HG03565 (cell line): ENCODE data around the gene RNF149.
"Not testable (repeated sequence)": the region's sequence is repeated elsewhere in the genome, so short reads cannot be mapped to it uniquely, and the experiment has no call there.

ENCODE experiments used
- ATAC-seq: cut with Tn5 transposase; IDR thresholded peaks from one replicate; pipeline ENCODE4 v1.9.1; 2021; ENCODE audit warnings: mild to moderate bottlenecking, moderate library complexity; ENCODE audit not compliant: unreplicated experiment

The RNF149 gene

DNA sequence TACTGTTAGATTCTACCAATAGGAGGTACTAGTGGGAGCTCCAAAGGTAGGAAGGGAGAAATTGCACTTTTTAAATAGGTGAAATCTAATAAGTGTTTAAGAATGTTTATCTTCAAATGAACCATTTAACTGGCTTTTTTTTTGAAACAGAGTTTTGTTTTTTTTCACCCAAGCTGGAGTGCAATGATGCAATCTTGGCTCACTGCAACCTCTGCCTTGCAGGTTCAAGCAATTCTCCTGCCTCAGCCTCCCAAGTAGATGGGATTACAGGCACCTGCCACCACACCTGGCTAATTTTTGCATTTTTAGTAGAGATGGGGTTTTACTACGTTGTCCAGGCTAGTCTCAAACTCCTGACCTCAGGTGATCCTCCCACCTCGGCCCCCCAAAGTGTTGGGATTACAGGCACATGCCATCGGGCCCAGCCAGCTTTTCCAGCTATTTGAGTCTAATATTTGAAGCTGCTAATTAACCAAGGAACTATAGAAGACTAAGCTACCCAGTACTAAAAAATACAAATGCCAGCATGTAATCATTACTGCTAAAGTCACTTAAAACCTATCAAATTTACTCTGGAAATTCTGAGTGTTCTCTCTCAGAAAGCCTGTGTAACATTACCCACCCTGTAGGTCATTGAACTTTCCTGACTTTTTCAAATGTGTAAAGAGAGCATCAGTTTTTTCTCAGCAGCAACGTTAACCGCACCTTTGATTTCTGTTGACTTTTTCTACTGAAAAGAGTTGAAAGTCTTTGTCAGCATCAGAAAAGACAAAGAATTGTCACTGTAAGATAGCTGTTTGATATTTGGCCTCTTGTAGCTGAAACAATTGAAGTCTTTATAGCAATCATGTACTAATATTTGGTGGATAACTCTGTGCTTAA is 24.6 kb upstream of the RNF149 start:
- ATAC-seq = no peak

DNA sequence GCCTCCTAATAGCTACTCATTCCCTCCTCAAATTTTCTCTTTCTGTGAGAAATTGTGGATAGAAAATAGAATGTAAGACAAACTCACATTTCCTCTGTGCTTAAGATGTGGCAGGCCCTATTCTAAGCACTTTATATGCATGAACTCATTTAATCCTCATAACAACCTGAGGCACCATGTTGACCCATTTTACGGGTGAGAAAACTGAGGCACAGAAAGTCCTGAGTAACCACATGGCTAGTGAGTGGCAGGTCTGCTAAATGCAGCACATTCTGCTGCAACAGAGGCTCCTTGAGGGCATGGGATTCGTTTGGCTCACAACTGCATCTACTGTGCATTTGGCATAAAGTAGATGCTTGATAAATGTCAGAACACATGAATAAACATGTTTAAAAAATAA is 22.7 kb upstream of the RNF149 start:
- no peak for ATAC-seq

GRCh38 chr2:101330253-101330933 is 21.9 kb upstream of the RNF149 start:
- no peak for ATAC-seq

- no peak for ATAC-seq
Observed at GRCh38 chr2:101329026-101329425, 20.5 kb upstream of the RNF149 start.

- ATAC-seq = no peak
Observed at GRCh38 chr2:101328474-101329007, 20.0 kb upstream of the RNF149 start.

DNA sequence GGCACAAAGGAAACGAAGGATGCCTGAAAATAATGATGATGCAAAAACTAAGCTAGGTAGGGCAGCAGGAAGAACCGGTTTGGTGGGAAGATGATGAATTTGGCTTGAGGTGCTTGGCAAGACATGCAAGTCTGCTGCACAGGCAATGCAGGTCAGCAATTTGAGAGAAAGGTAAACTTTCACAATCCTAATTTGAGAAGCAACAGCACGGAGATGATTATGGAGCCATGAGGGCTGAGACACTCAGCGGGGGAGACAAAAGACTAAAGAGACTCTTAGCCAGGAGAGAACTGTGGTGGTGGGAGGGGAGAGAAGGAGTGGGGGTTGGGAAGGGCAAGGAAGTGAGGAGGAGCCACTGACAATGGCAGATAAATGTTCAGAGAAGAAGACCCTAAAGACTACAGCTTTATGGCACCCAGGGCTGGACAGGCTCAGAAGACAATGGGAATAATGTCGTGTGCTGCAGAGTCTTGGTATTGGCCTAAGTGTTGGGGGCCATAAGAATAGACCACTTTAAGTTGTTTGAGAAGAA is 19.4 kb upstream of the RNF149 start:
- ATAC-seq = no peak

GRCh38 chr2:101325425-101325824 is 16.9 kb upstream of the RNF149 start:
- no peak for ATAC-seq

DNA sequence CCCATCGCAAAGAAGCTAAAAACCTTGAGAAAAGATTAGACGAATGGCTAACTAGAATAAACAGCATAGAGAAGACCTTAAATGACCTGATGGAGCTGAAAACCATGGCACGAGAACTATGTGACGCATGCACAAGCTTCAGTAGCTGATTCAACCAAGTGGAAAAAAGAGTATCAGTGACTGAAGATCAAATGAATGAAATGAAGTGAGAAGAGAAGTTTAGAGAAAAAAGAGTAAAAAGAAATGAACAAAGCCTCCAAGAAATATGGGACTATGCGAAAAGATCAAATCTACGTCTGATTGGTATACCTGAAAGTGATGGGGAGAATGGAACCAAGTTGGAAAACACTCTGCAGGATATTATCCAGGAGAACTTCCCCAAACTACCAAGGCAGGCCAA is 8.1 kb upstream of the RNF149 start:
- not testable (repeated sequence) for ATAC-seq

GRCh38 chr2:101311696-101312017 is 3.2 kb upstream of the RNF149 start:
- no peak for ATAC-seq

DNA sequence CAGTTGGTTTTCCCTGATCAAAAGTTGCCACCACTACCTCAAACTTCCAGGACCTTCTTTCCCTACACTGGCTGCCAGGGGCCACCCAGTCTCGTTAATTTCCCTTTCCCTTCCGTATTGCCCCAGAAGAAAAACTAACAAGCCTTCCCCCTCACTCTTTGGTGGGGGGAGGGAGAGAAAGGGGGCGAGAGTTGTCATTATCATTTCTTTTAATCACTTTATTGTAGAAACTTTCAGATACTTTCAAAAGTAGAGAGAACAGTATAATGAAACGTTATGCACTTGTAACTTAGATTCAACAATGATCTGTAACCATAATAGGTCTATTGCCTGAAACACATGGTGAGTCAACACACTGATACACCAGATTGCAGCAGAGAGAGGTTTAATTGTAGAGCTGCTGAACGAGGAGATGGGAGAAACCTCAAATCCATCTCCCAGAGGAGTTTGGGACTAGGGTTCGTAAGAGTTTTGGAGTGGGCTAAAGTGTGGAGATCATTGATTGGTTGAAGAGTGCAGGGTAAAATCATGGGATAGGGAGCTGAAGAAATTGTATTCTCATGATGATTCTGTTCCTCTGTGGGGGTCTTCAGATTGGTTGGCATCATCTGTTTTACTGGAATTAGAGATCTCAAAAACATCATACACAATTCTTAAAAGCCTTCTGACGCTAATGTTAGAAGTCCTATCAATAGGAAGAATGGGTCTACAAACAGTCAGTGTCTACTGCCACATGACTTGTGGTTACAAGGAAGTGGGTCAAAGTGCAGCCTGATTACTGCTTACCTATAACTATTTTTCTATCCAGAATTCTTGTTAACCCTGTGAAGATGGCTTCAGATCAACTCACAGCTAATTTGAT is 2.6 kb upstream of the RNF149 start:
- no peak for ATAC-seq

DNA sequence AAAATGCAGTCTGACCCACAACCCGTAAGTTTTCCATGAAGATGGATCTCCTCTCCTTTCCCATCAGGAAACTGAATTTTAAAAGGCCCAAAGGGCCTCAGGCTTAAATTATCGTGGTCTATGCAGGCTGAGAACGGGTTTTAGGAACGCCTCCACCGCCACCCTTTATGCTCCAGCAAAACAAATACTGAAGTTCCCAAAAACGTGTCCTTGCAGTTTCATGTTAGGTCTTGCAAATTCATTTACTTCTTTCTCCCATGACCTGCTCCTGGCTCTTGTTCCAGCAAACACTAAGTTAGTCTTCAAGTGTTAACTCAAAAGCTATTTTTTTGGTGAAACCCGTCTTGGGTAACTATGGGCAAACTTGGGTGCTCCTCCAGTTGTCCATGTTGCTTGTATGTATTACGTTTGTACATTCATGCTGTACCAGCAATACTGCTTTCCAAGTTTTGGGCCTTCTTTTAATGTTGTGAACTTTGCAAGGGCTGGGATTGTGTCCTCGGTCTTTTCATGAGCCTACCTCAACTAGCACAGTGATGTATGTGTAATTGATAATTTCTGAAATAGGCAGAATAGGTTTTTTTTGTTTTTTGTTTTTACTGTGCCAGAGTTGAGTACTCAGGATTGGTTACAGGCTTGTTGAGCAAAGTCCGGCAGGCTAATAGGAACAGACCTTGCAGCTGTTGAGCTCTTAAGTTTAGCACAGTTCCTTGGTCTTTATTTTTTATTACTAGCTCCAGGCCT is 1.8 kb upstream of the RNF149 start:
- no peak for ATAC-seq

DNA sequence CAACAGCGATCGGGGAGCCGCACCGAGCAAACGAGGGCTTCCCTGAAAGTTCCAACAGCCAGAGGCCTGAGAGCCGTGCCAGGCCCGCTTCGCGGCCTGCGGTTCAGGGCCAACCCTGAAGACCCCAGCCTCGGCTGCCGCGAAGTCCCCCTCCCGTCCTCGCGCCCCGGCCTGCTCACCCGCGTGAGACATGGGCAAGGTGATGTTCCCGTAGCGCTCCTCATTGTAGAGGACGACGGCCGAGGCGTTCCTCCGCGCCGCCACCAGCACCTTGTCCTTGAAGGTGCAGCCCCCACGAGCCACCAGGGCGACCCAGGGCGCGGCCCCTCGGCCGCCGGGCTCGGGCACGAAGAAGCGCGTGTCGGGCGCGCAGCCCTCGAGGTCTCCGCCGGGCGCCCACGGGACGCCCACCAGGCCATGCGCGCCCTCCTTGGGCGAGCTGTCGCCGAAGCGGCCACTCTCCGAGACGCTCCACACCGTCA is 510 bp downstream of the RNF149 start:
- no peak for ATAC-seq

DNA sequence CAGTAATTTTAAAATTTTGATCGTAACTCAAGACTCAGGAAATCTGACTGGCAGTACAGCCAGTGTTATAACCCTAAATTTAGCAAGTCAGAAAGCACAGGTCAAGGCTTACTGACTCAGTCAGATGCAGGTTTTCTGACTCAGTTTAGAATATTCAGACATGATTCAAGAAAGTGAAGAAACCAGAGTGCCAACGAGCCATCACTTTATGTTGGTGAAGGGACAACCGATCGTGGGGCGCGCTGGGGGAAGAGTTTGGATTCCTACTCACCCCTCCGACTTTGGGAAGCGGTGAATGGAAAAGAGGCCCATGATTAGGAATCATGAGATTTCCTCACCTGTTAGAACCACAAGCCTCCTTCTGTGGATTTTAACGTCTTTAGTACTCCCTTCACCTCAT is 998 bp downstream of the RNF149 start:
- no peak for ATAC-seq

GRCh38 chr2:101306410-101306809 is 2.1 kb downstream of the RNF149 start:
- ATAC-seq = no peak

- no peak for ATAC-seq
Observed at GRCh38 chr2:101305492-101306078, 2.9 kb downstream of the RNF149 start.

DNA sequence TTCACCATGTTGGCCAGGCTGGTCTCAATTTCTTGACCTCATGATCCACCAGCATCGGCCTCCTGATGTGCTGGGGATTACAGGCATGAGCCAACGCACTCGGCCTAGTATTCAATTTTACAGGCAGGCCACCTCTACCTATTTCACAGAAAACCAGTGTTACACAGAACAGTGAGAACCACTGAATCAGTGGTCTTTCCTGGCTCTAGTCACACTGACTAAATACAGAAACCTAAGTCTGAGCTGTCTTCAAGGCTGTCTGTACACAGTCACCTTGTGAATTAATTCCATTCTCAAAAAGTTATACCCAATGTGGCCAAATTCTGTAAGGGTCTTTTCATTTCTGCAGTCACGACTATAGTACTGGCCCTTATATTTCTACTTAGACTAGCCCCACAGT is 3.5 kb downstream of the RNF149 start:
- no peak for ATAC-seq

- ATAC-seq = no peak
Observed at GRCh38 chr2:101303688-101304087, 4.8 kb downstream of the RNF149 start.

GRCh38 chr2:101302016-101302415 is 6.5 kb downstream of the RNF149 start:
- no peak for ATAC-seq

- no peak for ATAC-seq
Observed at GRCh38 chr2:101300836-101301235, 7.7 kb downstream of the RNF149 start.

DNA sequence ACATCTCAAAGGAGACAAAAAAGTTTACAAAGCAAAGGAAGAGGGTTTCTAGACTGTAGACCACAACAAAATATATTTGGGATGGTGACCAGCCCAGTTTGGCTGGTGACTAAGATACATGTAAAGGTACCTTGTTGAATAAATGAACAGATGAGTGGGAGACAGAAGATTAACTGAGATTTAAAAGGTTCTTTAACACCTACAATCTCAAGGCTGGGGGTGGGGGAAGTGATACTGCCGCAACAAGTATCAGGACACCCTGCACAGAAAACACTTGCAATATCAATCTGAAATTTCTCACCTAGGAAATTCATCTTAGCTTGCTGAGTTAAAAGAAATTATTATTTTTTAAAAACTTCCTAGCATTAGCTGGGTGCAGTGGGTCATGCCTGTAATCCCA is 8.3 kb downstream of the RNF149 start:
- ATAC-seq = no peak
